Medulla oblongata (tissue), 1 donor: Measurements from ENCODE around the gene GTF2H1.
"Not testable (repeated sequence)": the region's sequence is repeated elsewhere in the genome, so short reads cannot be mapped to it uniquely, and the experiment has no call there.

Experiments used
- DNase-seq: peaks from one replicate; pipeline ENCODE4 v3.0.0-alpha.2; 2015; ENCODE audit errors: extremely low spot score

GTF2H1 gene

GRCh38 chr11:18317551-18317950 lies 4.8 kb upstream of the GTF2H1 start:
- DNase-seq = no peak

- no peak for DNase-seq
These were observed 2.5 kb upstream of the GTF2H1 start for GRCh38 chr11:18319914-18320313.

GRCh38 chr11:18320617-18321016 lies 1.8 kb upstream of the GTF2H1 start:
- no peak for DNase-seq

- DNase-seq = peak; percentile 23
These were observed 794 bp upstream of the GTF2H1 start for GRCh38 chr11:18321578-18321968.

- DNase-seq = no peak
These were observed 627 bp downstream of the GTF2H1 start for GRCh38 chr11:18322818-18323570.

GRCh38 chr11:18323881-18324280 lies 1.5 kb downstream of the GTF2H1 start:
- DNase-seq = not testable (repeated sequence)

- no peak for DNase-seq
These were observed 2.0 kb downstream of the GTF2H1 start for GRCh38 chr11:18324381-18324780.

GRCh38 chr11:18329196-18329870 lies 7.0 kb downstream of the GTF2H1 start:
- DNase-seq = no peak

GRCh38 chr11:18330921-18331320 lies 8.6 kb downstream of the GTF2H1 start:
- DNase-seq = no peak

- no peak for DNase-seq
These were observed 9.9 kb downstream of the GTF2H1 start for GRCh38 chr11:18332302-18332701.

GRCh38 chr11:18332891-18333290 lies 10.5 kb downstream of the GTF2H1 start:
- DNase-seq = no peak

- no peak for DNase-seq
These were observed 25.2 kb downstream of the GTF2H1 start for GRCh38 chr11:18347471-18348125.

GRCh38 chr11:18352581-18352980 lies 30.2 kb downstream of the GTF2H1 start:
- no peak for DNase-seq

GRCh38 chr11:18358646-18359045 lies 36.3 kb downstream of the GTF2H1 start:
- no peak for DNase-seq

GRCh38 chr11:18361154-18361553 lies 38.8 kb downstream of the GTF2H1 start:
- DNase-seq = no peak

- DNase-seq = no peak
These were observed 42.2 kb downstream of the GTF2H1 start for GRCh38 chr11:18364495-18365073.

- DNase-seq = no peak
These were observed 43.4 kb downstream of the GTF2H1 start for GRCh38 chr11:18365741-18366140.

- DNase-seq = no peak
These were observed 43.9 kb downstream of the GTF2H1 start for GRCh38 chr11:18366286-18366685.

- DNase-seq = no peak
These were observed 45.1 kb downstream of the GTF2H1 start for GRCh38 chr11:18367431-18367830.

GRCh38 chr11:18368221-18368620 lies 45.9 kb downstream of the GTF2H1 start:
- DNase-seq = no peak

GRCh38 chr11:18369398-18369797 lies 47.0 kb downstream of the GTF2H1 start:
- DNase-seq = no peak

- no peak for DNase-seq
These were observed 48.9 kb downstream of the GTF2H1 start for GRCh38 chr11:18371279-18371678.

- DNase-seq = no peak
These were observed 49.8 kb downstream of the GTF2H1 start for GRCh38 chr11:18372201-18372600.
